Lung (tissue), 12 donors: Measurements from ENCODE around the gene VEZT. TPM values are rescaled to one million over a fixed set of nuclear protein-coding genes. Genes with fewer than 3 reads are reported as not detected.
A peak's percentile ranks its signal among the peaks of the same experiment; 100 is the strongest.
"Not testable (repeated sequence)": the region's sequence is repeated elsewhere in the genome, so short reads cannot be mapped to it uniquely, and the experiment has no call there.

Source experiments
- ATAC-seq: fragments of 200-7000 bp; cut with Tn5 transposase; one replicate; pipeline ENCODE4 v1.9.1; 2020; ENCODE audit warnings: moderate number of reproducible peaks; ENCODE audit not compliant: insufficient read depth, low FRiP score
- DNase-seq, 3 donors: peaks; one replicate each; pipeline ENCODE4 v3.0.0-alpha.2; 2013 to 2017
- H3K27ac ChIP-seq, 2 donors: one replicate each; pipeline ENCODE4 v1.5.1; 2013; ENCODE audit warnings: mild to moderate bottlenecking in 2 of 2, moderate library complexity in 2 of 2, control low read depth in 1 of 2, inconsistent platforms in 1 of 2, low read depth in 1 of 2, low read length in 1 of 2
- H3K27me3 ChIP-seq, 3 donors: one replicate each; pipeline ENCODE4 v1.5.1; 2013; ENCODE audit warnings: low read length in 2 of 3; ENCODE audit not compliant: control insufficient read depth in 3 of 3, insufficient read depth in 3 of 3
- H3K36me3 ChIP-seq, 4 donors: one replicate each; pipeline ENCODE4 v1.5.1; 2013; ENCODE audit warnings: low read length in 4 of 4, mild to moderate bottlenecking in 1 of 4, moderate library complexity in 1 of 4; ENCODE audit not compliant: control insufficient read depth in 4 of 4, insufficient read depth in 4 of 4
- H3K4me1 ChIP-seq, 5 donors: one replicate each; pipeline ENCODE4 v1.5.1; 2013; ENCODE audit warnings: low read length in 5 of 5, mild to moderate bottlenecking in 2 of 5, moderate library complexity in 1 of 5; ENCODE audit not compliant: control insufficient read depth in 5 of 5, insufficient read depth in 5 of 5
- H3K4me3 ChIP-seq: one replicate; pipeline ENCODE4 v1.5.1; 2013; ENCODE audit warnings: mild to moderate bottlenecking, control low read depth, moderate library complexity
- H3K9ac ChIP-seq, 2 donors: one replicate each; pipeline ENCODE4 v1.5.1; 2013; ENCODE audit warnings: low read length in 2 of 2, control low read depth in 1 of 2; ENCODE audit not compliant: insufficient read depth in 1 of 2
- H3K9me3 ChIP-seq, 4 donors: one replicate each; pipeline ENCODE4 v1.5.1; 2013; ENCODE audit warnings: low read length in 3 of 4, mild to moderate bottlenecking in 1 of 4, moderate library complexity in 1 of 4; ENCODE audit not compliant: control insufficient read depth in 4 of 4, insufficient read depth in 3 of 4
- CTCF ChIP-seq: IDR thresholded peaks from 2 replicates; pipeline ENCODE4 v1.5.1; 2012; ENCODE audit warnings: mild to moderate bottlenecking; ENCODE audit errors: control extremely low read depth, extremely low read depth
- WGBS, 2 donors: extraction: QIAGEN DNeasy Blood & Tissue Kit; methylation state at CpG; one replicate each; pipeline ENCODE4 v1.1.7; 2013; 5-methylcytosine and 5-hydroxymethylcytosine counted together
- polyA plus RNA-seq, 2 donors: library from polyadenylated mRNA; stranded (reverse); fragments of 200-250 nt; gene quantifications; one replicate each; pipeline ENCODE4 v1.2.1, GENCODE V29; 2013
- total RNA-seq, 2 donors: library from RNA; depleted of rRNA in 1 of 2; stranded (reverse); fragments of >200 nt in 1 of 2; gene quantifications; one replicate each; pipeline ENCODE4 v1.2.1, GENCODE V29; 2014 to 2021
- donor health status: control.
- donor health status: control.
- donor health status: Bipolar disorder and iron deficiency.
- donor health status: healthy.
- donor health status: DM: yes; HTN: yes; CAD: no.

VEZT gene
- total and polyA plus RNA-seq, 4 donors, result 28.6 to 144 (median 47.3) TPM

DNA sequence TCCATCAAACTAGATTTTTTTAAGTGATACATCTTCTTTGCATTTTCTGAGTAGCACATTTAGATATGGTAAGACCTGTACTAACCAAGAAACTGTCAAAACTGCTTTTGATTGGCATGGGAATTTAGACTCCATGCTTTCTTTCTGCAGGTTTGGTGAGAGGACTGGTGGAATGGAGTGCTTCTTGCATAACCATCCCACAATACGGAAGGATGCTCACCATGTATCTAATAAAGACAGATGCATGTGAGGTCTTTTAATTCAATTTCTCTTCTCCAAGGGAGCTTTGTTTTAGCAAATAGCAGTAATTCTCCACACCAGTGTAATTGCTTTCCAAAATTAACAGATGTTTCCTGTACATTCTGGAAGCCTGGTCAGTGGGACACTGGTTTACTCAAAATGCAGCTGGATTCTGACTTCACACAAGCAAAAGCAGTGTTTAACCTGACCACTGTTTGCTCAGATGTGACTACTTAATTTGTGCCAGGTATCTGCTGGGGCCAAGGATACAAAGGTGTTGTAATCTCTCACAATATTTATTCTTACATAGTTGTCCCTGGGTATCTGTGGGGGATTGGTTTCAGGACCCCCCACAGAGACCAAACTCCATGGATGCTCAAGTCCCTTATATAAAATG lies 26.4 kb upstream of the VEZT start:
- H3K27me3 ChIP-seq, result no peaks in the 10 kb centered on the region
- H3K4me3 ChIP-seq, result no peak overlapping the region
- no peak overlapping the region for H3K27ac ChIP-seq
- WGBS, 2 donors, result 79 to 87% methylated on average over 1 of the region's 1 CpG
- no peak overlapping the region for H3K9ac ChIP-seq
- H3K36me3 ChIP-seq, result peaks cover 0 to 2% (median 0%) of the 10 kb centered on the region in 4 donors
- H3K9me3 ChIP-seq, result no peaks in the 10 kb centered on the region
- TF ChIP-seq CTCF, result no peak
- ATAC-seq (no peak), DNase-seq (peak in 1 of 3 donors; percentile 57)
- H3K4me1 ChIP-seq, result peaks cover 0 to 7% (median 0%) of the 10 kb centered on the region in 5 donors

GRCh38 chr12:95192271-95192670 lies 25.3 kb upstream of the VEZT start:
- Histone ChIP-seq H3K9ac (no peak overlapping the region), H3K4me1 (peaks cover 0 to 7% (median 0%) of the 10 kb centered on the region in 5 donors), H3K27ac (no peak overlapping the region), H3K27me3 (no peaks in the 10 kb centered on the region), H3K36me3 (peaks cover 0 to 2% (median 0%) of the 10 kb centered on the region in 4 donors), H3K4me3 (no peak overlapping the region), H3K9me3 (no peaks in the 10 kb centered on the region)
- TF ChIP-seq CTCF, result no peak
- no peak for ATAC-seq
- no peak for DNase-seq

DNA sequence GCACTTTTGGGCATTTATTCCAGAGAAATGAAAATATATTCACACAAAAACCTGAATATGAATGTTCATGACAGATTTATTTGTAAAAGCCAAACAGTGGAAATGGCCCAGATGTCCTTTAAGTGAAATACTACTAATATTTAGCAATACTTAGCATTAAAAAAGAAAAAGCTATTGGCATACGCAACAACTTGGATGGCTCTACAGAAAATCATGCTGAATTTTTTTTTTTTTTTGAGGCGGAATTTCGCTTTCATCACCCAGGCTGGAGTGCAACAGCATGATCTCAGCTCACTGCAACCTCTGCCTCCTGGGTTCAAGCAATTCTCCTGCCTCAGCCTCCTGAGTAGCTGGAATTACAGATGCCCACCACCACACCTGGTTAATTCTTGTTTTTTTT lies 24.5 kb upstream of the VEZT start:
- Histone ChIP-seq H3K4me1 (peaks cover 0 to 7% (median 0%) of the 10 kb centered on the region in 5 donors), H3K36me3 (peaks cover 0 to 2% (median 0%) of the 10 kb centered on the region in 4 donors), H3K9me3 (no peaks in the 10 kb centered on the region), H3K4me3 (no peak overlapping the region), H3K9ac (no peak overlapping the region), H3K27me3 (no peaks in the 10 kb centered on the region), H3K27ac (no peak overlapping the region)
- ATAC-seq (no peak), DNase-seq (peak in 1 of 3 donors; percentile 57)
- TF ChIP-seq CTCF, result no peak
- 90% methylated on average over 3 of the region's 3 CpGs for WGBS, 2 donors

DNA sequence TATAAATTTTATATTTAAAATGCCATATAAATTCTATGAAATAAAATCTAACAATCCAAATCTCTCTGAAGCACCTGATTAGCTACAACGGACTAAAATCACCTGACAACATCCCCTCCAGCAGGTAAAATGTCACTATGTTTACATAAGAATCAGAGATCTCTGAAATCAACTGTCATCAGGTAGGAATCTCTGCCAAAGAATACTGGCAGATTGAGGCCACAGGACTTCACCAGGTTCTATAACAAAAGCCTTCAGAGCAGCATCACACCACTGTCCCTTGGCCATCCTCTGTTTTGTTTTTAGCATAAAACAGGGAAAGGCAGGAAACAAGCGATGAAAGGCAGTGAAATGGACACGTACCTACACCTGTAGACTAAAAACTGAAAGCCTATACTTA lies 22.5 kb upstream of the VEZT start:
- no peaks in the 10 kb centered on the region for H3K27me3 ChIP-seq
- ATAC-seq (no peak), DNase-seq (no peak)
- H3K36me3 ChIP-seq, result no peaks in the 10 kb centered on the region
- no peak for TF ChIP-seq CTCF
- H3K9me3 ChIP-seq, result no peaks in the 10 kb centered on the region
- no peak overlapping the region for H3K4me3 ChIP-seq
- H3K4me1 ChIP-seq, result peaks cover 0 to 12% (median 0%) of the 10 kb centered on the region in 5 donors
- no peak overlapping the region for H3K27ac ChIP-seq
- no peak overlapping the region for H3K9ac ChIP-seq
- 92 to 93% methylated on average over 3 of the region's 3 CpGs for WGBS, 2 donors

DNA sequence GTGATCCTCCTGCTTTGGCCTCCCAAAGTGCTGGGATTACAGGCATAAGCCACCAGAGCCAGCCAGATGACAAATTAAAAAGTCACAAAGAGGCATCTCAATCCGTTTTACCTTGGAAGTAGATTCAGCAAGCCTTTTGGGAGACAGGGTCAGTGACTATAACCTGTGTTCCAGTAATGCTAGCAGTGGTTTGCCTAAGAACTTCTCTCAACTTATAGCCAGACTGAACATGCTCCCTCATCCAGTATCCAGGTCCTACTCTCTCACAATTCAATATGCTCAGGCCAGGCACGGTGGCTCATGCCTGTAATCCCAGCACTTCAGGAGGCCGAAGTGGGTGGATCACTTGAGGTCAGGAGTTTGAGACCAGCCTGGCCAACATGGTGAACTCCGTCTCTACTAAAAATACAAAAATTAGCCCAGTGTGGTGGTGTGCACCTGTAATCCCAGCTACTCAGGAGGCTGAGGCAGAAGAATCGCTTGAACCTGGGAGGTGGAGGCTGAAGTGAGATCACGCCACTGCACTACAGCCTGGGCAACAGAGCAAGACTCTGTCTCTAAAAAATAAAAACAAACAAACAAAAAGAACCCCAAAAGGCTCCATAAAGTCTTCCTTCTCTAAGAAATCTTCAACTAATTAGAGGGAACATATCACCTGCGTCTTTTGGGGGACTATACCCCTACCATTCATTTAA lies 20.6 kb upstream of the VEZT start:
- not testable (repeated sequence) for DNase-seq, H3K9me3 ChIP-seq, ATAC-seq, H3K36me3 ChIP-seq, H3K9ac ChIP-seq, H3K4me3 ChIP-seq, H3K27me3 ChIP-seq, H3K27ac ChIP-seq
- peaks cover 0 to 19% (median 12%) of the 10 kb centered on the region in 5 donors for H3K4me1 ChIP-seq
- WGBS, 2 donors, result 96% methylated on average over 7 of the region's 7 CpGs
